HEK293 (cell line): ENCODE measurements around the gene MAK.

Experiments
- CTCF ChIA-PET: fragments of 350-600 bp; formaldehyde crosslinking; extraction: SDS; loops from one replicate; lab custom pipeline; 2021; ENCODE audit warnings: antibody characterized with exemption; lab: Yijun Ruan, JAX
- POLR2A ChIA-PET: fragments of 300-600 bp; formaldehyde crosslinking; extraction: SDS; loops from one replicate; lab custom pipeline; 2020; ENCODE audit warnings: antibody characterized with exemption, inconsistent platforms; lab: Yijun Ruan, JAX
- H3K27ac ChIP-seq: fragments of 200-500 bp; sonication (Bioruptor generic); 2 replicates; pipeline ENCODE4 v1.5.1; 2014; ENCODE audit warnings: low read depth, low read length, control low read depth, inconsistent platforms; ENCODE audit errors: extremely low read depth
- H3K36me3 ChIP-seq, 2 experiments: fragments of 200-500 bp in 1 of 2; sonication (Bioruptor generic) in 1 of 2; 1 replicate in 1 of 2; 2 replicates in 1 of 2; pipeline ENCODE4 v1.5.1; 2014 to 2017; ENCODE audit warnings: inconsistent platforms in 2 of 2, low read length in 2 of 2; ENCODE audit not compliant: control insufficient read depth in 2 of 2, insufficient read depth in 1 of 2
- H3K4me1 ChIP-seq: fragments of 200-500 bp; sonication (Bioruptor generic); 2 replicates; pipeline ENCODE4 v1.5.1; 2014; ENCODE audit warnings: mild to moderate bottlenecking, low read length, inconsistent platforms; ENCODE audit not compliant: control insufficient read depth, insufficient read depth
- H3K4me3 ChIP-seq: 2 replicates; pipeline ENCODE4 v1.5.1; 2011; ENCODE audit warnings: low read depth, mild to moderate bottlenecking, control low read depth, low read length, moderate library complexity
- H3K9me3 ChIP-seq: fragments of 200-500 bp; sonication (Bioruptor generic); 2 replicates; pipeline ENCODE4 v1.5.1; 2014; ENCODE audit warnings: low read depth, low read length, inconsistent platforms; ENCODE audit not compliant: control insufficient read depth, insufficient read depth
- BCL11B ChIP-seq: fragments of 450-650 bp; formaldehyde crosslinking; IDR thresholded peaks from 2 replicates; pipeline ENCODE4 v1.5.1; 2016; ENCODE audit warnings: low read depth, missing biosample characterization, missing genetic modification characterization
- KLF10 ChIP-seq: fragments of 450-650 bp; IDR thresholded peaks from 2 replicates; pipeline ENCODE4 v1.5.1; 2018; ENCODE audit warnings: missing biosample characterization, mild to moderate bottlenecking, missing genetic modification characterization
- MEIS1 ChIP-seq: sonication (generic); formaldehyde crosslinking; IDR thresholded peaks from 2 replicates; pipeline ENCODE4 v1.8.1; 2022; ENCODE audit warnings: missing genetic modification reagents, mild to moderate bottlenecking, borderline replicate concordance
- PRDM6 ChIP-seq: fragments of 450-650 bp; formaldehyde crosslinking; IDR thresholded peaks from 2 replicates; pipeline ENCODE4 v1.5.1; 2017; ENCODE audit warnings: missing biosample characterization, missing genetic modification characterization
- REPIN1 ChIP-seq: fragments of 450-650 bp; formaldehyde crosslinking; IDR thresholded peaks from 2 replicates; pipeline ENCODE4 v1.5.1; 2017; ENCODE audit warnings: missing biosample characterization, missing genetic modification characterization, low read depth
- SP7 ChIP-seq: fragments of 450-650 bp; formaldehyde crosslinking; IDR thresholded peaks from 2 replicates; pipeline ENCODE4 v1.5.1; 2016; ENCODE audit warnings: missing biosample characterization, missing genetic modification characterization
- TSHZ1 ChIP-seq: fragments of 450-650 bp; formaldehyde crosslinking; IDR thresholded peaks from 2 replicates; pipeline ENCODE4 v1.5.1; 2016; ENCODE audit warnings: missing biosample characterization, missing genetic modification characterization, borderline replicate concordance
- ZBTB44 ChIP-seq: fragments of 450-650 bp; IDR thresholded peaks from 2 replicates; pipeline ENCODE4 v1.5.1; 2018; ENCODE audit warnings: missing biosample characterization, mild to moderate bottlenecking, missing genetic modification characterization
- ZNF155 ChIP-seq: fragments of 450-650 bp; formaldehyde crosslinking; IDR thresholded peaks from 2 replicates; pipeline ENCODE4 v1.5.1; 2016; ENCODE audit warnings: missing biosample characterization, missing genetic modification characterization
- ZNF16 ChIP-seq: fragments of 450-650 bp; formaldehyde crosslinking; IDR thresholded peaks from 2 replicates; pipeline ENCODE4 v1.5.1; 2016; ENCODE audit warnings: low read depth, missing biosample characterization, missing genetic modification characterization
- ZNF239 ChIP-seq: fragments of 450-650 bp; formaldehyde crosslinking; IDR thresholded peaks from 2 replicates; pipeline ENCODE4 v1.5.1; 2016; ENCODE audit warnings: missing biosample characterization, missing genetic modification characterization
- ZNF354C ChIP-seq: fragments of 450-650 bp; formaldehyde crosslinking; IDR thresholded peaks from 2 replicates; pipeline ENCODE4 v1.5.1; 2016; ENCODE audit warnings: missing biosample characterization, missing genetic modification characterization, low read depth, borderline replicate concordance
- ZNF366 ChIP-seq: fragments of 450-650 bp; formaldehyde crosslinking; conservative IDR thresholded peaks from 2 replicates; pipeline ENCODE4 v1.5.1; 2016; ENCODE audit warnings: missing biosample characterization, missing genetic modification characterization
- ZNF404 ChIP-seq: fragments of 450-650 bp; formaldehyde crosslinking; IDR thresholded peaks from 2 replicates; pipeline ENCODE4 v1.5.1; 2017; ENCODE audit warnings: missing biosample characterization, missing genetic modification characterization
- ZNF433 ChIP-seq: fragments of 450-650 bp; formaldehyde crosslinking; IDR thresholded peaks from 2 replicates; pipeline ENCODE4 v1.5.1; 2016; ENCODE audit warnings: missing biosample characterization, missing genetic modification characterization, low read depth
- ZNF510 ChIP-seq: fragments of 450-650 bp; formaldehyde crosslinking; IDR thresholded peaks from 2 replicates; pipeline ENCODE4 v1.5.1; 2018; ENCODE audit warnings: mild to moderate bottlenecking, missing genetic modification characterization, missing biosample characterization; ENCODE audit not compliant: insufficient replicate concordance
- ZNF513 ChIP-seq: fragments of 450-650 bp; IDR thresholded peaks from 2 replicates; pipeline ENCODE4 v1.5.1; 2018; ENCODE audit warnings: missing biosample characterization, missing genetic modification characterization
- ZNF561 ChIP-seq: fragments of 450-650 bp; IDR thresholded peaks from 2 replicates; pipeline ENCODE4 v1.5.1; 2018; ENCODE audit warnings: missing biosample characterization, missing genetic modification characterization, borderline replicate concordance
- ZNF571 ChIP-seq: fragments of 450-650 bp; formaldehyde crosslinking; IDR thresholded peaks from 2 replicates; pipeline ENCODE4 v1.5.0; 2017; ENCODE audit warnings: missing biosample characterization, missing genetic modification characterization
- ZNF585B ChIP-seq: fragments of 450-650 bp; formaldehyde crosslinking; IDR thresholded peaks from 2 replicates; pipeline ENCODE4 v1.5.1; 2016; ENCODE audit warnings: missing biosample characterization, missing genetic modification characterization
- ZNF600 ChIP-seq: fragments of 450-650 bp; formaldehyde crosslinking; IDR thresholded peaks from 2 replicates; pipeline ENCODE4 v1.5.1; 2016; ENCODE audit warnings: missing biosample characterization, missing genetic modification characterization
- ZNF623 ChIP-seq: fragments of 450-650 bp; formaldehyde crosslinking; IDR thresholded peaks from 2 replicates; pipeline ENCODE4 v1.5.1; 2016; ENCODE audit warnings: missing biosample characterization, missing genetic modification characterization
- ZNF645 ChIP-seq: fragments of 450-650 bp; formaldehyde crosslinking; IDR thresholded peaks from 2 replicates; pipeline ENCODE4; 2016; ENCODE audit warnings: missing biosample characterization, missing genetic modification characterization
- ZNF677 ChIP-seq: fragments of 450-650 bp; IDR thresholded peaks from 2 replicates; pipeline ENCODE4 v1.5.0; 2018; ENCODE audit warnings: missing biosample characterization, mild to moderate bottlenecking, missing genetic modification characterization, moderate library complexity
- ZNF837 ChIP-seq: fragments of 450-650 bp; formaldehyde crosslinking; IDR thresholded peaks from 2 replicates; pipeline ENCODE4 v1.5.1; 2016; ENCODE audit warnings: missing biosample characterization, missing genetic modification characterization
- ZSCAN30 ChIP-seq: fragments of 450-650 bp; IDR thresholded peaks from 2 replicates; pipeline ENCODE4 v1.5.1; 2018; ENCODE audit warnings: missing biosample characterization, mild to moderate bottlenecking, missing genetic modification characterization, moderate library complexity

MAK gene

GRCh38 chr6:10886691-10887502, 48.6 kb upstream of the MAK start, which contains the start of gene SYCP2L:
Gene SYCP2L (plus strand): TSS chr6:10887052. CDS start chr6:10887127, 75 bp downstream.
- ChIA-PET CTCF (interaction anchor here (0.5 to 2.6 kb wide), 30 partner anchors 8 to 1406 kb away, joined by 3 to 15 read pairs (median 3); partner anchors contain the start of gene MAK), POLR2A (interaction anchor here (0.6 to 1.8 kb wide), 23 partner anchors 9 to 645 kb away, joined by 3 to 10 read pairs (median 3); partner anchors contain the start of genes C6orf52, MAK, NEDD9 and PAK1IP1)
- no peaks in the 10 kb centered on the region for H3K4me1 ChIP-seq
- H3K4me3 ChIP-seq, result peak within 1 kb of the TSS; percentile 70
- H3K36me3 ChIP-seq, result no peaks in the 10 kb centered on the region
- H3K27ac ChIP-seq, result peak within 1 kb of the TSS; percentile 77
- H3K9me3 ChIP-seq, result no peaks in the 10 kb centered on the region
- TF ChIP-seq ZNF404 (no peak), ZNF433 (no peak), MEIS1 (CRISPR knock-in tag) (no peak), ZNF677 (tag by site-specific recombination) (0 out of 2 replicates have a peak, but pooled peaks have one; percentile 7), SP7 (peak; percentile 82), ZNF645 (tag by site-specific recombination) (no peak), ZSCAN30 (tag by site-specific recombination) (peak; percentile 54), KLF10 (tag by site-specific recombination) (peak; percentile 66; the same call in 1 of the 2 replicates), ZNF366 (tag by site-specific recombination) (peak; percentile 47), ZNF239 (tag by site-specific recombination) (no peak), REPIN1 (tag by site-specific recombination) (no peak), ZNF510 (tag by site-specific recombination) (no peak), ZNF571 (no peak), ZNF155 (no peak), ZNF354C (no peak), ZNF585B (tag by site-specific recombination) (no peak), PRDM6 (tag by site-specific recombination) (peak; percentile 60), ZBTB44 (0 out of 2 replicates have a peak, but pooled peaks have one; percentile 27), ZNF16 (tag by site-specific recombination) (no peak), ZNF513 (tag by site-specific recombination) (no peak), ZNF600 (peak; percentile 72), ZNF837 (tag by site-specific recombination) (0 out of 2 replicates have a peak, but pooled peaks have one; percentile 7), ZNF561 (tag by site-specific recombination) (peak; percentile 86; the same call in 1 of the 2 replicates), TSHZ1 (tag by site-specific recombination) (no peak), BCL11B (tag by site-specific recombination) (no peak; the same call in 1 of the 2 replicates), ZNF623 (tag by site-specific recombination) (no peak)
